B cell (primary cell): ENCODE data around the gene RFPL4AL1. TPM values are rescaled to one million over a fixed set of nuclear protein-coding genes. Genes with fewer than 3 reads are reported as not detected.

ENCODE experiments used
- ATAC-seq: fragments of 200-7000 bp; cut with Tn5 transposase; one replicate; pipeline ENCODE4 v1.10.0; 2021; ENCODE audit warnings: low read depth, mild to moderate bottlenecking, moderate number of reproducible peaks, moderate library complexity
- CTCF ChIA-PET: fragments of 350-600 bp; sonication (Branson Sonifier 250); formaldehyde crosslinking; loops from one replicate; lab custom pipeline; 2021; ENCODE audit warnings: antibody characterized with exemption, inconsistent platforms; lab: Charles Lee
- POLR2A ChIA-PET: fragments of 350-600 bp; sonication (Branson Sonifier 250); formaldehyde crosslinking; loops from one replicate; lab custom pipeline; 2021; ENCODE audit warnings: antibody characterized with exemption; lab: Charles Lee
- DNase-seq: peaks from one replicate; pipeline ENCODE4 v3.0.0; 2013
- H2AFZ ChIP-seq: 2 replicates; pipeline ENCODE4 v1.6.1; 2012; ENCODE audit warnings: mild to moderate bottlenecking, low read depth, low read length; ENCODE audit not compliant: insufficient read depth, poor library complexity, severe bottlenecking
- H3K27ac ChIP-seq, 2 donors: 1 replicate in 1 of 2; 2 replicates in 1 of 2; pipeline ENCODE4 v1.5.1; 2012 to 2013; ENCODE audit warnings: low read length in 2 of 2, mild to moderate bottlenecking in 2 of 2, moderate library complexity in 1 of 2
- H3K27me3 ChIP-seq, 4 experiments: fragments of 200-600 bp in 1 of 4; sonication (generic) in 1 of 4; replicated peaks in 1 of 4; 1 replicate in 2 of 4; 2 replicates in 2 of 4; pipeline versions ENCODE4 v1.6.1 to v1.7.0; 2013 to 2016; ENCODE audit warnings: low read length in 3 of 4, mild to moderate bottlenecking in 2 of 4, mixed read lengths in 1 of 4, moderate library complexity in 1 of 4; ENCODE audit not compliant: insufficient read depth in 4 of 4, control insufficient read depth in 3 of 4; ENCODE audit errors: control extremely low read depth in 1 of 4
- H3K36me3 ChIP-seq, 2 experiments: replicated peaks in 1 of 2; 1 replicate in 1 of 2; 2 replicates in 1 of 2; pipeline versions ENCODE4 v1.6.1 to v1.7.1; 2013; ENCODE audit warnings: low read length in 1 of 2; ENCODE audit not compliant: insufficient read depth in 2 of 2, control insufficient read depth in 1 of 2; ENCODE audit errors: control extremely low read depth in 1 of 2, extremely low read depth in 1 of 2
- H3K4me1 ChIP-seq, 2 donors: fragments of 200-600 bp in 1 of 2; sonication (generic) in 1 of 2; 1 replicate in 1 of 2; 2 replicates in 1 of 2; pipeline versions ENCODE4 v1.5.1 to v1.6.1; 2013 to 2017; ENCODE audit warnings: low read length in 2 of 2; ENCODE audit not compliant: control insufficient read depth in 2 of 2, insufficient read depth in 2 of 2
- H3K4me2 ChIP-seq: replicated peaks from 2 replicates; pipeline ENCODE3; 2012; ENCODE audit warnings: mild to moderate bottlenecking, low read depth, low read length; ENCODE audit not compliant: poor library complexity, severe bottlenecking
- H3K4me3 ChIP-seq, 5 experiments: fragments of 200-600 bp in 1 of 5; sonication (generic) in 1 of 5; 1 replicate in 3 of 5; 2 replicates in 2 of 5; pipeline versions ENCODE4 v1.5.1 to v1.7.0; 2011 to 2016; ENCODE audit warnings: low read length in 4 of 5, mild to moderate bottlenecking in 4 of 5, low read depth in 2 of 5, control low read depth in 1 of 5, moderate library complexity in 1 of 5; ENCODE audit not compliant: insufficient read depth in 1 of 5; ENCODE audit errors: control extremely low read depth in 1 of 5, extremely low read depth in 1 of 5
- H3K79me2 ChIP-seq: fragments of 200-600 bp; sonication (generic); one replicate; pipeline ENCODE4 v1.6.0; 2016; ENCODE audit warnings: low read length; ENCODE audit not compliant: control insufficient read depth, insufficient read depth
- H3K9ac ChIP-seq: fragments of 200-600 bp; sonication (generic); 2 replicates; pipeline ENCODE4 v1.6.1; 2017; ENCODE audit warnings: mild to moderate bottlenecking, low read length, moderate library complexity
- H3K9me3 ChIP-seq, 3 donors: one replicate each; pipeline versions ENCODE4 v1.6.1 to v1.7.1; 2013; ENCODE audit warnings: low read length in 2 of 3; ENCODE audit not compliant: control insufficient read depth in 2 of 3, insufficient read depth in 1 of 3; ENCODE audit errors: control extremely low read depth in 1 of 3
- H4K20me1 ChIP-seq: 2 replicates; pipeline ENCODE4 v1.6.0; 2012; ENCODE audit warnings: mild to moderate bottlenecking, low read length; ENCODE audit not compliant: insufficient read depth, control insufficient read depth, poor library complexity, severe bottlenecking
- H3K27ac Mint-ChIP-seq: one replicate; pipeline ENCODE4 v1.8.0; 2021; ENCODE audit warnings: mixed read lengths
- H3K27me3 Mint-ChIP-seq: one replicate; pipeline ENCODE4 v1.8.0; 2021; ENCODE audit warnings: mixed read lengths
- H3K4me1 Mint-ChIP-seq: one replicate; pipeline ENCODE4 v1.8.0; 2021; ENCODE audit warnings: mixed read lengths
- H3K4me3 Mint-ChIP-seq: one replicate; pipeline ENCODE4 v1.8.0; 2021; ENCODE audit warnings: mixed read lengths
- H3K9me3 Mint-ChIP-seq: one replicate; pipeline ENCODE4 v1.8.0; 2022; ENCODE audit warnings: mixed read lengths; ENCODE audit not compliant: insufficient read depth
- CTCF ChIP-seq: fragments of 200-600 bp; IDR thresholded peaks from one replicate; pipeline ENCODE4 v1.8.0; 2022; ENCODE audit warnings: antibody characterized with exemption, mild to moderate bottlenecking
- EZH2 ChIP-seq: IDR thresholded peaks from 2 replicates; pipeline ENCODE4 v1.6.1; 2012; ENCODE audit warnings: borderline replicate concordance, low read depth, mild to moderate bottlenecking, moderate library complexity, low read length; ENCODE audit not compliant: insufficient read depth, poor library complexity, severe bottlenecking
- whole genome bisulfite sequencing: methylation state at CpG from one replicate; pipeline ENCODE4 v1.1.5; 2013; ENCODE audit warnings: missing lambda C conversion rate; ENCODE audit not compliant: insufficient coverage; 5-methylcytosine and 5-hydroxymethylcytosine counted together
- intact Hi-C: fragments of 100-400 bp; cut with micrococcal nuclease; formaldehyde crosslinking; loops from one replicate; pipeline ENCODE4 v1.10.0; 2022
- polyA plus RNA-seq: library from polyadenylated mRNA; depleted of rRNA; stranded (reverse); fragments of >200 nt; gene quantifications from 2 replicates; pipeline ENCODE4 v1.2.3, GENCODE V29; 2012
- total RNA-seq, 2 donors: library from RNA; stranded (reverse); fragments of 120-200 nt in 1 of 2; gene quantifications; 1 replicate in 1 of 2; 2 replicates in 1 of 2; pipeline versions ENCODE4 v1.2.3 to v1.2.4, GENCODE V29; 2013 to 2022

RFPL4AL1 gene
- total and polyA plus RNA-seq, 2 donors (not counting 1 experiment from before 2014, with no cell fraction given): not detected

GRCh38 chr19:55820037-55820436 is 51.1 kb downstream of the RFPL4AL1 start:
- peak overlapping the region; percentile 32 for H3K4me2 ChIP-seq
- H3K27ac Mint-ChIP-seq: no peak overlapping the region

More at GRCh38 chr19:55820037-55820436, 51.1 kb downstream of the RFPL4AL1 start:
- H3K9me3 Mint-ChIP-seq: no peaks in the 10 kb centered on the region
- H2AFZ ChIP-seq: peak overlapping the region; percentile 6
- H3K4me1 Mint-ChIP-seq: peaks cover 19% of the 10 kb centered on the region
- WGBS: 57% methylated on average over 3 of the region's 3 CpGs
- ChIA-PET POLR2A (no interaction called here), CTCF (no interaction called here)
- H3K9ac ChIP-seq: no peak overlapping the region
- TF ChIP-seq CTCF (no peak), EZH2 (no peak)
- DNase-seq (peak; percentile 15), ATAC-seq (no peak)
- no peaks in the 10 kb centered on the region for H3K36me3 ChIP-seq
- peaks cover 4% of the 10 kb centered on the region for H3K27me3 Mint-ChIP-seq
- no peaks in the 10 kb centered on the region for H4K20me1 ChIP-seq
- intact Hi-C loops: no loop called here
- no peaks in the 10 kb centered on the region for H3K9me3 ChIP-seq
- no peak overlapping the region for H3K27ac ChIP-seq
- H3K4me3 Mint-ChIP-seq: peak overlapping the region; percentile 30
- peaks cover 10 to 13% of the 10 kb centered on the region in 2 donors for H3K4me1 ChIP-seq
- no peaks in the 10 kb centered on the region for H3K79me2 ChIP-seq
- H3K4me3 ChIP-seq: no peak overlapping the region
- H3K27me3 ChIP-seq: no peaks in the 10 kb centered on the region

Other genes starting within 250 kb of the RFPL4AL1 start
- not detected in 2 replicates for gene SBK2, start 232.0 kb upstream of the RFPL4AL1 start, total RNA-seq
- not detected in 2 replicates for gene SBK2, start 232.0 kb upstream of the RFPL4AL1 start, polyA plus RNA-seq
- not detected in 2 replicates for gene SBK3, start 223.6 kb upstream of the RFPL4AL1 start, total RNA-seq
- not detected in 2 replicates for gene SBK3, start 223.6 kb upstream of the RFPL4AL1 start, polyA plus RNA-seq
- gene ZNF579, start 188.3 kb upstream of the RFPL4AL1 start, total RNA-seq: 10.3 and 10.8 TPM in 2 replicates
- 3.7 and 6.7 TPM in 2 replicates for gene ZNF579, start 188.3 kb upstream of the RFPL4AL1 start, polyA plus RNA-seq
- gene FIZ1, start 169.6 kb upstream of the RFPL4AL1 start, total RNA-seq: 21.4 and 26.4 TPM in 2 replicates
- 7.4 and 8.0 TPM in 2 replicates for gene FIZ1, start 169.6 kb upstream of the RFPL4AL1 start, polyA plus RNA-seq
- gene ZNF524, start 168.8 kb upstream of the RFPL4AL1 start, total RNA-seq: 21.2 and 23.8 TPM in 2 replicates
- 18.0 and 27.4 TPM in 2 replicates for gene ZNF524, start 168.8 kb upstream of the RFPL4AL1 start, polyA plus RNA-seq
- 22.7 TPM in 2 replicates for gene ZNF865, start 163.5 kb upstream of the RFPL4AL1 start, total RNA-seq
- gene ZNF865, start 163.5 kb upstream of the RFPL4AL1 start, polyA plus RNA-seq: 9.9 and 11.3 TPM in 2 replicates
- gene ZNF784, start 144.6 kb upstream of the RFPL4AL1 start, total RNA-seq: 9.7 and 11.5 TPM in 2 replicates
- 9.2 and 13.3 TPM in 2 replicates for gene ZNF784, start 144.6 kb upstream of the RFPL4AL1 start, polyA plus RNA-seq
- gene ZNF580, start 128.1 kb upstream of the RFPL4AL1 start, total RNA-seq: 101 and 126 TPM in 2 replicates
- 69.8 and 105 TPM in 2 replicates for gene ZNF580, start 128.1 kb upstream of the RFPL4AL1 start, polyA plus RNA-seq
- gene ZNF581, start 125.5 kb upstream of the RFPL4AL1 start, total RNA-seq: 47.3 and 51.3 TPM in 2 replicates
- 38.6 and 48.2 TPM in 2 replicates for gene ZNF581, start 125.5 kb upstream of the RFPL4AL1 start, polyA plus RNA-seq
- 25.2 and 28.3 TPM in 2 replicates for gene CCDC106, start 120.9 kb upstream of the RFPL4AL1 start, total RNA-seq
- 52.1 and 54.5 TPM in 2 replicates for gene CCDC106, start 120.9 kb upstream of the RFPL4AL1 start, polyA plus RNA-seq
- gene U2AF2, start 114.1 kb upstream of the RFPL4AL1 start, total RNA-seq: 275 and 278 TPM in 2 replicates
- gene U2AF2, start 114.1 kb upstream of the RFPL4AL1 start, polyA plus RNA-seq: 275 and 300 TPM in 2 replicates
- gene EPN1, start 93.9 kb upstream of the RFPL4AL1 start, total RNA-seq: 63.8 and 63.9 TPM in 2 replicates
- gene EPN1, start 93.9 kb upstream of the RFPL4AL1 start, polyA plus RNA-seq: 52.3 and 54.4 TPM in 2 replicates
- not detected in 2 replicates for gene NLRP9, start 30.7 kb upstream of the RFPL4AL1 start, total RNA-seq
- gene NLRP9, start 30.7 kb upstream of the RFPL4AL1 start, polyA plus RNA-seq: not detected in 2 replicates
- not detected in 2 replicates for gene RFPL4A, start 10.0 kb upstream of the RFPL4AL1 start, total RNA-seq
- gene RFPL4A, start 10.0 kb upstream of the RFPL4AL1 start, polyA plus RNA-seq: not detected in 2 replicates
- 0.12 TPM in 1 of 2 replicates, not detected in the other for gene NLRP11, start 62.9 kb downstream of the RFPL4AL1 start, total RNA-seq
- gene NLRP11, start 62.9 kb downstream of the RFPL4AL1 start, polyA plus RNA-seq: 0.07 and 0.24 TPM in 2 replicates
- 0.15 and 0.19 TPM in 2 replicates for gene NLRP4, start 67.4 kb downstream of the RFPL4AL1 start, total RNA-seq
- 0.45 and 1.3 TPM in 2 replicates for gene NLRP4, start 67.4 kb downstream of the RFPL4AL1 start, polyA plus RNA-seq
- gene NLRP13, start 163.2 kb downstream of the RFPL4AL1 start, total RNA-seq: not detected in 2 replicates
- gene NLRP13, start 163.2 kb downstream of the RFPL4AL1 start, polyA plus RNA-seq: not detected in 2 replicates
- gene NLRP8, start 178.7 kb downstream of the RFPL4AL1 start, total RNA-seq: not detected in 2 replicates
- gene NLRP8, start 178.7 kb downstream of the RFPL4AL1 start, polyA plus RNA-seq: not detected in 2 replicates
- gene NLRP5, start 217.7 kb downstream of the RFPL4AL1 start, total RNA-seq: not detected in 2 replicates
- not detected in 2 replicates for gene NLRP5, start 217.7 kb downstream of the RFPL4AL1 start, polyA plus RNA-seq